Prostate gland (tissue), 2 donors: Measurements from ENCODE around the gene TAGLN.
"Not testable (repeated sequence)": the region's sequence is repeated elsewhere in the genome, so short reads cannot be mapped to it uniquely, and the experiment has no call there.

Experiments used
- POLR2A ChIP-seq: fragments of 450-650 bp; IDR thresholded peaks from one replicate; pipeline ENCODE4 v1.6.1; 2016; ENCODE audit warnings: antibody characterized with exemption, mild to moderate bottlenecking
- TF ChIP-seq, protein P1 (sequence below), 4 experiments: fragments of 200-600 bp in 2 of 4; fragments of 450-650 bp in 2 of 4; sonication (generic) in 2 of 4; IDR thresholded peaks; 1 replicate in 3 of 4; 2 replicates in 1 of 4; pipeline ENCODE4 v1.5.1; 2016 to 2019; ENCODE audit warnings: antibody characterized with exemption in 4 of 4, mild to moderate bottlenecking in 2 of 4, moderate library complexity in 2 of 4

GRCh38 chr11:117207481-117207880 is 8.3 kb downstream of the TAGLN start:
- TF ChIP-seq, protein P1, sequence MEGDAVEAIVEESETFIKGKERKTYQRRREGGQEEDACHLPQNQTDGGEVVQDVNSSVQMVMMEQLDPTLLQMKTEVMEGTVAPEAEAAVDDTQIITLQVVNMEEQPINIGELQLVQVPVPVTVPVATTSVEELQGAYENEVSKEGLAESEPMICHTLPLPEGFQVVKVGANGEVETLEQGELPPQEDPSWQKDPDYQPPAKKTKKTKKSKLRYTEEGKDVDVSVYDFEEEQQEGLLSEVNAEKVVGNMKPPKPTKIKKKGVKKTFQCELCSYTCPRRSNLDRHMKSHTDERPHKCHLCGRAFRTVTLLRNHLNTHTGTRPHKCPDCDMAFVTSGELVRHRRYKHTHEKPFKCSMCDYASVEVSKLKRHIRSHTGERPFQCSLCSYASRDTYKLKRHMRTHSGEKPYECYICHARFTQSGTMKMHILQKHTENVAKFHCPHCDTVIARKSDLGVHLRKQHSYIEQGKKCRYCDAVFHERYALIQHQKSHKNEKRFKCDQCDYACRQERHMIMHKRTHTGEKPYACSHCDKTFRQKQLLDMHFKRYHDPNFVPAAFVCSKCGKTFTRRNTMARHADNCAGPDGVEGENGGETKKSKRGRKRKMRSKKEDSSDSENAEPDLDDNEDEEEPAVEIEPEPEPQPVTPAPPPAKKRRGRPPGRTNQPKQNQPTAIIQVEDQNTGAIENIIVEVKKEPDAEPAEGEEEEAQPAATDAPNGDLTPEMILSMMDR (IDR thresholded peaks at IDR 0.05): not testable (repeated sequence)
- not testable (repeated sequence) for TF ChIP-seq POLR2A
